A204.1 (cell line): ENCODE data around the gene LARGE1.

ENCODE experiments used
- FAIRE-seq: peaks from 2 replicates; lab custom pipeline; 2012; peaks lifted over from hg19 to GRCh38; lab: Jason Lieb, UNC

Gene LARGE1

DNA sequence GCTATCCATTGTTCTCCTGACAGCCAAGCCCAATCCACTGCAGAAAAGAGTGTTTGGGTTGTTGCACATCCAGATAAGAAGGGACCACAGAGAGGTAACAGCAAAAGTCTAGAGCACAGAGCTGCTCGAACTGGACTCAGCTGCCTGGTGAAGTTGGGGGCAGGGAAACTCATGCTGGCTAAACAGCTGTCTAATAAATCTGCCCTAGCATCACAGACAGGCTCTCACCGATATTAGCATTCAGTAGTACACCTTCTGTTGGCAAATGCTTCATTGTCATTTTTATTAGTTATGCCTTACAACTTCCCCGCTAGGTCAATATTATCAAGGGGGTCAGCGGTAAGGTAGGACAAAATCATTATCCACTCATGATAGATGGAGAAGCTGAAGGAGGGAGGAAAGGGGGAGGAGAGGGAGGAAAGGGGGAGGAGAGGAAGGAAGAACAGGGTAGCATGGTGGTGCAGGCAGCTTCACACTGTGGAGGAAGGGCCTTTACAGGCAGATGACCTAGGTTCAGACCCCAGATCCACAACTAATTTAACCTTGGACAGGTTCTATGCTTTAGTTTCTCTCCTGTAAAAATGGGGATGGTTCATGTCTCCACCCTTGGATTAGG lies 102.7 kb downstream of the LARGE1 start:
- FAIRE-seq = no peak

DNA sequence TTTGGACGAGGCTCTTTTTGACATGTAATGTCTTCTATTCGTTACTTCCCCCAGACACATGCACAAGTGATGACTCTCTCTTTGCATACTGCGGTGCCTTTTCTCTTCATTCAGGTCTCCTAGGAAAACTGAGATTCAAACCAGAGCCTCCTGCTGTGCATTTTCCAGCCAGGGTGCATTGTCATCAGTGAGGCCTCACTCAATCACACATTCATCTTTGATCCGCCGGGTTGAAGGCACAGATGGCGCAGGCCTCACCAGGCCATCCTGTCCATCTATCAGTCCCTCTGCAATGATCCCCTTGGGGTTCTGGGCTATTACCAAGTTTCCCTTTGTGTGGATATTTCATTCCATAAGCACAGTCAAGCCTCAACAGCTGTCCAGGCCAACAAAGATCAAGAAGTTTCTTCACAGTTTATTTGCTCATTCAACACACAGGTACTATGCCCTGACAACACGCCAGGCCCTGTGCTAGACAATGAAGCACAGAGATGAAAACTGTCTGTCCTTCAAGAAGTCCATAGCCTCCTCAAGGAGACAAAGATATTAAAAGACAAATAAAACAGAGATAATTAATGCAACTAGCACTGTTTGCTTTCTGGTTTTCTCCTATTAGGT lies 107.8 kb downstream of the LARGE1 start:
- FAIRE-seq = no peak

DNA sequence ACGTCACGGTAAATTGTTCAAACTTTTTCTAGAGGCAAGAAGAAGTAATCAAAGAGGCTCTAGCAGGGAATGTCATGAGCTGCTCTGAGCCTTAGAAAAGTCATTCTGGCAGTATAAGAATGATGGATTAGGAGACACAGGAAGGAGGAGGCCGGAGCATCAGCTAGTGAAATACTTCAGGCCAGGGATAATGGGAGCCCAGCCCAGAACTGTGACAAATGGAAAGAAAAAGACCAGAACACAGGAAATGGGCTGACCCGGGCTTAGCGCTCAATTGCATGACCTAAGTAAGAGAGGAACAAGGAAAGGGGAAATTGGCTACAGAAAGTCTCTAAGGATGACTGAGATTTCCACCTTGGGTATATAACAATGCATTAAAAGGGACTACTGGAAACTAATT lies 108.6 kb downstream of the LARGE1 start:
- no peak for FAIRE-seq

DNA sequence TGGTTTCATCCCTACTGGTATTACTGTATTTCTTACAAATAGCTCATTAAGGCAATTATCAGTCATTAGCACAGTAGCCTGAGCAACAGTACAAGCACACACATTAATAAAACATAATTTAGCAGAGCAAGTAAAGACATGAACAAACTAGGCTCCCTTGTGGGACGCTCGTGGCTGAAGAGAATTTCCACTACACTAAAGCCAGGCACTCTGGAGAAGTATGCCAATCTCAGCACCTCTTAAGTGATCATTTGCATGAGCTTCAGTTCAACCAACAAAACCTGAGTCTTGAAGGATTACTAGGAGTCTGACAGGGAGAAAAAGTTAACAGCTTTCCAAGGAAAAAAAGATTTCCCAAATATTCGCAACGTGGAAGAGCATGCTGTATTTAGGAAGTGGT lies 109.1 kb downstream of the LARGE1 start:
- FAIRE-seq = no peak

DNA sequence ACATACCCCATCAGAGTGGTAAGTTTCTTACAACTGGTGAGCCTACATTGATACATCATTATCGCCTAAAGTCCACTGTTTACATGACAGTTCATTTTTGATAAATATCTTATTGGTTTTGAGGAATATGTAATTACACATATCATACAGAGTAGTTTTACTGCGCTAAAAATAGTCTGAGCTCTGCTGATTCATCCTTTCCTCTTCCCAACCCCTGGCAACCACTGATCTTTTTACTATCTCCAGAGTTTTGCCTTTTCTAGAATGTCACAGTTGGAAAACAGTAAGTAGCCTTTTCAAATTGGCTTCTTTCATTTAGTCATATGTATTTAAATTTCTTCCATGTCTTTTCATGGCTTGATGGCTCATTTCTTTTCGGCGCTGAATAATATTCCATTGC lies 112.8 kb downstream of the LARGE1 start:
- no peak for FAIRE-seq

DNA sequence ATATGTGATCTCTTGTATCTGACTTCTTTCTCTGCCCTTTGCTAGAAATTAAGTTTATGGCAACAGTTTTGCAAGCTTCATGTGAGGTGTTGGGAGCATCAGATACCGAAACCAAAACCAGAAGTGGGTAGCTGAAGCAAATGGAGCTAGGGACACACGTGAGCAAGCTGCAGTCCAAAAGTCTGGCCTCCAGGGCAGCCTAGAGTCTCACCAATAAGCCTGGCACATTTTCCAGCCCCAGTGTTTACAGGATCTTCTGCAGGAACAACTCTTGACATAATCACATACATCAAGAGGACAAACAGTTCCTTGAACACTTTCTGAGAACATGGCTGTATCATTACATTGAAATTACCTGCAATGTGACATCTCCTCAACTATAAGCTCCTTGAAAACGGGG lies 114.1 kb downstream of the LARGE1 start:
- no peak for FAIRE-seq

DNA sequence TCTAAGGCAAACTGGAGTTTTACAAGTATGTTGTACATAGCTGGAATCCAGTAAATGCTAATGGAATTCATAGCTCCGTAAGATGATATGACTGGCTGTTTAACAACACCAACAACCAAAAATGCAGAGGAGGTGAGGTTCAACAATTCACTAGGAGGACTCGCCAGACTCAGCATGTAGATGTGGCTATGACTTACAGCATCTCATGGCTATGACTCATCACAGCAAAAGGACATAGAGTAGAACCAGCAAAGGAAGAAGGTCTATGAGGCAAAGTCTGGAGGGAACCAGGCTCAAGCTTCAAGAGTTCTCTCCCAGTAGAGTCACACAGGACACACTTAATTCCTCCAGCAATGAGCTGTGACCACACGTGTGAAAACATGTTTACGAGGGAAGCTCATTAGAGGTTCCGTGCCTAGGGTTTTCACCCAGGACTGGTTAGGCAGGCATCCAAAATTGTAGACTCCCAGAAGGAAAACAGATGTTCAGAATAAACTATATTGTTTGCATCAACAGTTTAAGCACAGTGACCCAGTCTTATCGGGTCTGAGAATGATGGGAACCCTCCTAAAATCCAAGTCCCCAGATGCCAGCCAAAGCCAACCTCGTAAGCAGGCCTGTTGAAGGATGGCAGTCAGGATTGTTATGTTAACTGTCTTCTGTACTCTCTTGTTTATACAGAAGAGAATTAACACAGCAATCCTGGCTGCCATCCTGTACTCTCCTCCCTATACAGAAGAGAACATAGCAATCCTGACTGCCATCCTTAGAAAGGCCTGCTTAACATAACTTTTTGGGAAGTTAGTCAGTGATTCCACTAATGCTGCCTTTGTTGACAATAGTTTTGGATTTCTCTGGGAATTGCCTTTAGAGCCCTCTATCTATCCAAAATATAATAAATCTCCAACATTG lies 116.6 kb downstream of the LARGE1 start:
- no peak for FAIRE-seq

DNA sequence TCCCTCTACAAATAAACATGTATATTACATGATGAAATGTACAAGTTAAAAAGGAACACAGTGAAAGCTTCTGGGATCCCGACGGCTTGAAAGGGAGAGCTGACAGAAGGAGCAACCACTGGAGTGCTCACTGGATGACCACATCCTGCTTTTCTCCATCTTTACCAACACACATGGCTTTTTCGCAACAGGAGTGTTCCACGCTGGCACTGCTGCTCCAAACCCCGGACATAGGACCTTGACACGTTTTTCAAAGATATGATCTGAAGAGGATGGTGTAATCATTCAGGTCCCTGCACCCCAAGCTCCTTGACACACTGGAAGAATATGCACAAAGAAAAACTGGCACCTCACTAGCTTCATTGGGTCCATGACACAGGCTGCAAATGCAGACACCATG lies 121.9 kb downstream of the LARGE1 start:
- FAIRE-seq = no peak

DNA sequence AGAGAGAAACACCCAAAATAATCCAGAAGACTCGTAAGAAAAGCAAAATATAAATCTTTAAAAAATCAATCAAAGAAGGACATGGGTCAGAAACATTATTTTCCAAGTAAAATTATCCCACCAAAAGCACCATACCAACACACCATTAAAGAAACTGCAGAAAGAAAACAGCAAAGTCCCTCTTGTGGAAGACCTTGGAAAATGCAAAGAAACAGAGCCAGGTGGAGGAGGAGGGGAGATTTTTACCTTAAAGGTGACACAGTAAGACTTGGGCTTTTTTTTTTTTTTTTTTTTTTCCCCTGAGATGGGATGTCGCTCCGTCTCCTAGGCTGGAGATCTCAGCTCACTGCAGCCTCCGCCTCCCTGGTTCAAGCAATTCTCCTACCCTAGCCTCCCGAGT lies 123.8 kb downstream of the LARGE1 start:
- no peak for FAIRE-seq

DNA sequence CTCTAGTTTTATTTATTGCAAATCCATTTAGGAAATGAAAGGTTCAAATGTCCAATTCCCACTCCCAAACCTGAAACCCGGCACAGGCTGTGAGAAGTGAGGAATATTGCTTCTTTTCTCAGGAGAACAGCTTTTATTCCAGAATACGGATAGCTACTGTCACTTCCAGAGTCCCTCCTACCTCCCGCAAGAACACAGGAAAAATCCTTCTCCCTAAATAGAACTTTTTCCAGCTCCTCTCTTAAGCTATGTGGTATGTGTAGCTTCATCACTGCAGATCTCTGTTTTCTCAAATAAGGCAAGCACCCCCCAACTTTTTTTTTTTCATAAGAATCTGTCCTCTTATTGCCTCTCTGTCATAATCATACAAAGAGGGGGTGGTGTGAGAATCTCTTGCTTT lies 126.8 kb downstream of the LARGE1 start:
- no peak for FAIRE-seq

DNA sequence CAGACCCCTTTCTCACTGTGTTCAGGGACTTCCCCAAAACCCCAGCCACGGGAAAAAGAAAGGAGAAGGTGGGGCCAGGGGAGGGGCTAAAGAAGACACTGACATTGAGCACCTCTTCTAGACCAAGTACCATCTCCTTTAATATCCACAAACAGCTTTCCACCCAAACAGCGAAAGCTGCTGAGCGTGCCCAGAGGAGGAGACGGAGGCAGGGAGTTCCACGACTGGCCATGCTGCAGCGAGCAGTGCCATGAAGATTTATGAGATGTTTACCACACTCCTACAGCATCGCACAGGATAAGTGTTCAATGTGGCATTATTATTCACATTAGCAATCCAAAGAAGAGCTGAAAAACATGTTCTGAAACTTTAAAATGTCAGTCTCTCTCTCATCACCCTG lies 127.4 kb downstream of the LARGE1 start:
- FAIRE-seq = no peak

DNA sequence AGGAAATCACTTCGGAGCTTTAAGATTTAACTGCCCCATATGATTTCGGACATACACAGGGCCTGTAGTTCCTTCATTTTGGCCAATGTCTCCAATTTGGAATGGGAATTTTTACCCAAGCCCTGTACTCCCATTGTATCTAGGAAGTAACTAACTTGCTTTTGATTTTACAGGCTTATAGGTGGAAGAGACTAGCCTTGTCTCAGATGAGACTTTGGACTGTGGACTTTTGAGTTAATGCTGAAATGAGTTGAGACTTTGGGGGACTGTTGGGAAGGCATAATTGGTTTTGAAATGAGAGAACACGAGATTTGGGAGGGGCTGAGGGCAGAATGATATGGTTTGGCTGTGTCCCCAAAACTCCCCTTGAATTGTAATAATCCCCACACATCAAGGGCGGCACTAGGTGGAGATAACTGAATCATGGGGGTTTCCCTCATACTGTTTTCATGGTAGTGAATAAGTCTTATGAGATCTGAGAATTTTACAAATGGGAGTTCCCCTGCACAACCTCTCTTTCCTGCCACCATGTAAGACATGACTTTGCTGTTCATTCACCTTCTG lies 130.5 kb downstream of the LARGE1 start:
- no peak for FAIRE-seq

DNA sequence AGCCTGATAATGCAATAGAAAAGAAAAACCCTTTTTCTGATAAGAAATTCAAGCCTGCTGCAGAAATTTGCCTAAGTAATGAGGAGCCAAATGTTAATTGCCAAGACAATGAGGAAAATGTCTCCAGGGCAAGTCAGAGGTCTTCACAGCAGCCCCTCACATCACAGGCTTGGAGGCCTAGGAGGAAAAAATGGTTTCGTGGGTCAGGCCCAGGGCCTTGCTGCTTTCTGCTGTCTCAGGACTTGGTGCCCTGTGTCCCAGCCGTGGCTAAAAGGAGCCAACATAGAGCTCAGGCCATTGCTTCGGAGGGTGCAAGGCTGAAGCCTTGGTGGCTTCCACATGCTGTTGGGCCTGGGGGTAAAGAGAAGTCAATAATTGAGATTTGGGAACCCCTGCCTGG lies 131.3 kb downstream of the LARGE1 start:
- FAIRE-seq = no peak

DNA sequence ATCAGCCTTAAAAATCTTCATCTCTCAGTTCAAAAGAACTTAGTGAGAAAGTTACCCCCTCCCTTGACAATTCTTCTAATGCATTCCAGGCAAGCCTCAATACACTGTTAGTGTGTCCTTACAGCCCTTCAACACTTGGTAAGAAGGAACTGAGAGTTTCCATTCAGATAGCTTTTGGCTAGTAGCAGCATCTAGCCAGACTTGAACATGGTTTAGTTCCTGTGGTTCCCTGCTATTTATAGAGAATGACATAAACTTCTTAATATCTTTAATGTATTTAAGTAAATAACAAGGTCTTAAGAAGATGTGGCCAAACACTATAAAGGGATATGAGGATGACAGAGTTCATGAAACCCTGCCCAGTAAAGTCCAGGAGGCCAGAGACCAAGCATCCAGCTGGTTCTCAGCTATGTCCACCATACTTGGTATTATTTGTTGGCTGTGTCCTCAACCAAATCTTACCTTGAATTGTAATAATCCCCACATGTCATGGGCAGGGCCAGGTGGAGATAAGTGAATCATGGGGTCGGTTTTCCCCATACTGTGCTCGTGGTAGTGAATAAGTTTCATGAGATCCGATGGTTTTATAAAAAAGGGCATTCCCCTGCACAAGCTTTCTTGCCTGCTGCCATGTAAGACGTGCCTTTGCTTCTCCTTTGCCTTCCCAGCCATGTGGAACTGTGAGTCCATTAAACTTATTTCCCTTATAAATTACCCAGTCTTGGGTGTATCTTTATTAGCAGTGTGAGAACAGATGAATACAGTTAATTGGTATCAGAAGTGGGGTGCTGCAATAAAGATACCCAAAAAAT lies 132.4 kb downstream of the LARGE1 start:
- no peak for FAIRE-seq

DNA sequence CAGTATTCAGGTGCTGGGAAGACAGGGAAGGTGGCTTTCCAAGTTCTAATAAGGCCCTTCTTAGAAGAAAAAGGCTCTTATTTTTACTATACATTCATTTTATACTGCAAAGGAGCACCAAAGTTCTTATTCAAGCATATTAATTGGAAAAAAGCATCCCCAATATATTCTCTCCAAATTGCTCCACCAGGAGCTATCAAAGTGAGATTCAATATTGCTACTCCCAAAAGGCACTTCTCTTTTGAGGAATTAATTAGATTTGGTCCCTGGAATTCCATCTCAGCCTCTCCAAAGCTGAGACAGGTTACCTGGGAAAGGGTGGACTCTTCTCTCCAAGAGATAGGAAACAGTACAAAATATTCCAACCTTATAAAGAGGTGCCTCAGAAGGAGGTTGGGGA lies 134.1 kb downstream of the LARGE1 start:
- FAIRE-seq = no peak

DNA sequence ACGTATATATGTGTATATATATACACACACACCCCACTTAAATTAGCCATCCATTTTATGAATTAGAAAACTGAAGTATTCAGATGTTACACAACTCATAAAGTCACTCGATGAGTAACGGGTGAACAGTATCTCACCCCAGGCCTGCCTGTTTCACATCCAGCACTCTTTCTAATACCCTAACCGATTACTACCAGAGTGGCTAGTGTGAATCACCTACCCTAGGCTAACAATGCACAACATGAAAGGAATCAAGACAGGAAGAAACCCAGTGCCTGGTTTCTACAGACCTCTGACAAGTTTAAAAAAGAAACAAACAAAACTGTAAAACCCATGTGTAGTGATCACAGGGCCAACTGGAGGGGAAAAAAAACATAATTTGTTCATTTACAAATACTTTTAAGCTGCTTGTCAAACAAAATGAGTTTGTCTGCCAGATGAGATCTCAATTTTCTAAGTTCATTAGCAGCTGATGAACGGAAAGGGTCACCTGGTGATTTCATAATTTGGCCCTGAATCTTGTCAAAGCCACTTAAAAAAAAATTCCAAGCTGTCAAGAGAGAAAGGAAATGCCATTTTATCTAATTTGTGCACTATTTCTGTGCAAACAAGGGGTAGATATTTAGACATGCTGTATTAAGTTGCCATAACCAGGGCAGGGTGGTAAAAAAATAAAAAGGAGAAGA lies 134.8 kb downstream of the LARGE1 start:
- FAIRE-seq = no peak

DNA sequence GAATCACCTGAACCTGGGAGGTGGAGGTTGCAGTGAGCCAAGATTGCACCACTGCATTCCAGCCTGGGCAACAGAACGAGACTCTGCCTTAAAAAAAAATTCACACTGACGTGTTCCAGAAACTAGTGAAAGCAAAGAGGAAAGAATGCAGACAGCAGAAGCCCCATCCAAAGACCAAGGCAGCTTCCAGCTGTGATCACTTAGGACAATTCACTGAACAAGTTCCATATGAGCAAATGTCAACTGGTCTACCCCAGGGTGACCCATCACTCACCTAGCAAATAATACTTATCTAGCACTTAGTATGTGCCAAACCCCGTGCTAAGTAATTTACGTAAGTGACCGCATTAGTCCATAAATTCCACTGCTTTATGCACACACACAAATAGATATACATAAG lies 138.9 kb downstream of the LARGE1 start:
- no peak for FAIRE-seq

DNA sequence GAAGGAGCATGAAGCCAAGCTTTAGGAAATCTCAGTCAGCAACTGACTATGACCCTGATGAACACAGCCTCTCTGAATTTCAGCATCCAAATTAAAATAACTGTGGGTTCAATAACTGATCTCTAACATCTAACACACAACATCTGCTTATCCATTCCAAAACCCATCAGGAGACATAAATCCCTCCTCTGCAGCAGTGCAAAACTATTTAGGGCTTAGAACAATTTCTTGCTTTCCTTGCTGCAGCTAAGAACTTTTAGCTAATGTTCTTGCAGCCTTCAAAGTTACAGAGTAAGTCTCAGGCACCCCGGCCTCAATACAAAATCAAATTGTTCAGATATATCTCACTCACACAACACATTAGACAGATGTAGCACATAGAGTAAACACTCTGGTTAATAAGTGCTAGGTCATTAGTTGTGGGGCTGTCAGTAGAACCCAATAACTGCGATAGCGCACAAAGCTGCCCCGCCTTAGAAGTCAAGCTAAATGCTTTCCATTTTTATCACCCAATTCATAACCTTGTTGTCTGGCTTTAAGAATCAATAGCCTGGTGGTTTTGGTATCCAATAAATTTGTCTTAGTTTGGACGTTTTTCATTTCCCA lies 139.6 kb downstream of the LARGE1 start:
- no peak for FAIRE-seq

DNA sequence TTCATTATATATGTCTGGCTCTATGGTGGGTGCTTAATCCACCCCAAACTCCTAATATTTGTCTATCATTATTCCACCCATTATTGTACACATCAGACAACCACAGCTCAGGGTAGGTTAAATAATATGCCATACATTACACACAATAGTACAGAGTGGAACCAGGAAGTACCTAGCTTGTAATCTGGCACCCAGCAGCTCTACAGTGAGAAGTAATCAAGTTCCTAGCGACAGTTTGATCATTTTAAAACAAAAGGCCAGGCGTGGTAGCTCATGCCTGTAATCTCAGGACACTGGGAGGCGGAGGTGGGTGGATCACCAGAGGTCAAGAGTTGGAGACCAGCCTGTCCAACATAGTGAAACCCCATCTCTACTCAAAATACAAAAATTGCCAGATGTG lies 141.0 kb downstream of the LARGE1 start:
- FAIRE-seq = no peak

DNA sequence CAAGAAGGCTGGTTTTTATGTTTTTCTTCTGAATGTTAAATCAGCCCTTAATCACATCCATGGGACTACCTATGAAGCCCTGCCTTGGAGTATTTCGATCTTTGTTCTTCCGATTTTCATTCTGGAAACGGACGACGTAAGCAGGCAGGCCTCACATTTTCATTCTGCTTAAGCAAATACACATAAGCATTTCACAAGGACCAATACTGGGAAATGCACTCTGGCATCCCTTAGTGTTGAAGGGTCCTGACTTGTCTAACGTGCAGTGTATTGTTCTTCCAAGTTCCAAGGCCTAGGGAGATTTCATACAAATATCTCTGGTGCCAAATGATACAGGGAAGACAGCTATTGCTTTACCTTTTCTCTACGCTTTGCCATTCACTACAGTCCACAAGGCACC lies 143.8 kb downstream of the LARGE1 start:
- FAIRE-seq = no peak

DNA sequence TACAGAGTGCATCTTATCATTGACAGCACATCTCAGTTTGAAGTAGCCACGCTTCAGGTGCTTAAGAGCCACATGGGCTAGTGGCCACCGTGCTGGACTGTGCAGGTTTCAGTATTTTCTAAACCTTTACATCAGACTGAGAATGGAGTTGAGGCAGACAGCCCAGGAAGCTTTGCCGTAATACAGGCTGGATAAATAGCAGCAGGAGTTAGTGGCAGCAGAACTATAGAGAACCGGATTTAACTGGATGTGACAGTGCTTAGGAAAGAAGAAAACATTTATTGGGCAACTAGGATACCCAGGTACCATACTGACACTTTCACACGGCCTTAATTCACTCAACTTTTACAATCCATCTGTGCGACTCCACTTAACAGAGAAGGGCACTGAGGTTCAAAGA lies 145.5 kb downstream of the LARGE1 start:
- no peak for FAIRE-seq
